GM21529 (cell line): ENCODE results near the gene STMN3.

Experiments
- ATAC-seq: cut with Tn5 transposase; IDR thresholded peaks from one replicate; pipeline ENCODE4 v1.9.1; 2021; ENCODE audit not compliant: unreplicated experiment

Gene STMN3

GRCh38 chr20:63591147-63591533, 62.1 kb downstream of the STMN3 start:
- ATAC-seq: no peak

DNA sequence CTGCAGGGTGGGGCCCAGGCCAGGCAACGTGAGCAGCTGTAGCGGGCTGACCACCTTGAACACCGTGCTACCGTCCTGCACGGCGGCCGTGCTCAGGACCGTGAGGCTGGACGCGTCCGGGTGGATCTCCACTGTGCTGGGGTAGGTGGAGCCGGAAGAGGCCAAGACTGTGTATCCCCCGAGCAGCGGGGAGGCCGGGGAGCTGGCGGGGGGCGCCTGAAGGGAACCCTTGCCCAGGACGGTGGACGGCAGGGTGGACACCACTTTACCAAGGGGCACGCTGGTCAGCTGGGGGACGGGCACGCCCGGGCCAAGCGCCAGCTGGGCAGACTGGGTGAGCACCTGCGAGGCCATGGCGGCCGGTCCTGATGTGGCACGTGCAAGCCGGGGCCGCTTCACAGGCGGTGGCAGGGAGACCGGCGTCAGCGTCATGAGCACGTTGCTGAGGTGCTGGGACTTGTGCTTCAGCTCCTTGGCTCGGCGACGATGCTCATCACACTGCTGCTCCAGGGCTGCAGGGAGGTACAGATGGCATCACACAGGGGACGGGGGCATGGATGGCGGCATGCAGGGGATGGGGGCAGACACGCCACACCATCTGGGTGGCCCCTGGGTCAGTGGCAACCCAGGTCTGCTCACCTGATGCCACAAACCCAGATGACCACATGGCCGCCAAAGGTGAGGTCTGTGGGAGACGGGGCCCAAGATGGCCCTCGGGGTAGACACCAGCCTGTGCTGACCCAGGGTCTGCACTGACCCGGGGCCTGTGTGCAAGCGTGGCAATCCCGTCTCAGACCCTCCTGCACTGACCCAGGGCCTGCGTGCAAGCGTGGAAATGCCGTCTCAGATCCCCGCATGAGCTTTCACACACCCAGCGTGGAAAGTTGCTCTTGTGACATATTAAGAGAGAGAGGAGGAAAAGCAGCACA, 62.7 kb downstream of the STMN3 start:
- no peak for ATAC-seq
